Body of pancreas (tissue), 4 donors: ENCODE results near the gene GALNT2. TPM values are rescaled to one million over a fixed set of nuclear protein-coding genes. Genes with fewer than 3 reads are reported as not detected.
A peak's percentile ranks its signal among the peaks of the same experiment; 100 is the strongest.

Source experiments
- ATAC-seq: fragments of 150-250 bp; one replicate; pipeline ENCODE4 v1.9.1; 2016
- DNase-seq, 4 donors: peaks; one replicate each; pipeline ENCODE4 v3.0.0-alpha.2; 2019
- H3K27ac ChIP-seq, 4 donors: fragments of 200-600 bp; sonication (generic); 1 replicate in 3 of 4; 2 replicates in 1 of 4; pipeline versions ENCODE4 v1.5.1 to v1.6.1; 2016 to 2019; ENCODE audit warnings: mild to moderate bottlenecking in 1 of 4, mixed read lengths in 1 of 4, moderate library complexity in 1 of 4
- H3K27me3 ChIP-seq, 2 donors: fragments of 200-600 bp; sonication (generic); one replicate each; pipeline ENCODE4 v1.6.0; 2016; ENCODE audit warnings: mild to moderate bottlenecking in 1 of 2
- H3K36me3 ChIP-seq, 2 donors: fragments of 200-600 bp; sonication (generic); replicated peaks in 1 of 2; 2 replicates each; pipeline ENCODE4 v1.5.1; 2016; ENCODE audit warnings: low read depth in 2 of 2; ENCODE audit not compliant: insufficient read depth in 1 of 2
- H3K4me1 ChIP-seq: fragments of 200-600 bp; sonication (generic); one replicate; pipeline ENCODE4 v1.6.0; 2016
- H3K4me3 ChIP-seq, 2 donors: fragments of 200-600 bp; sonication (generic); 1 replicate in 1 of 2; 2 replicates in 1 of 2; pipeline ENCODE4 v1.5.1; 2016 to 2019
- H3K9me3 ChIP-seq, 3 donors: fragments of 200-600 bp; sonication (generic); 1 replicate in 2 of 3; 2 replicates in 1 of 3; pipeline ENCODE4 v1.5.1; 2016
- CTCF ChIP-seq, 7 experiments: fragments of 450-650 bp in 4 of 7; fragments of 200-600 bp in 3 of 7; sonication (generic) in 3 of 7; IDR thresholded peaks; one replicate each; pipeline ENCODE4 v1.5.1; 2016 to 2019; ENCODE audit warnings: antibody characterized with exemption in 7 of 7
- POLR2A ChIP-seq, 3 donors: fragments of 450-650 bp; IDR thresholded peaks; one replicate each; pipeline ENCODE4 v1.6.1; 2016; ENCODE audit warnings: antibody characterized with exemption in 3 of 3, mild to moderate bottlenecking in 2 of 3
- WGBS, 2 donors: methylation state at CpG; one replicate each; pipeline ENCODE4 v1.1.5; 2017; 5-methylcytosine and 5-hydroxymethylcytosine counted together
- intact Hi-C: fragments of 100-400 bp; cut with DNase I; formaldehyde crosslinking; loops from one replicate; pipeline ENCODE4 v1.15.1; 2023
- total RNA-seq, 2 donors: library from RNA; depleted of rRNA; stranded (reverse); fragments of >200 nt; gene quantifications; one replicate each; pipeline ENCODE4 v1.1.0, GENCODE V29; 2016

GALNT2 gene
- total RNA-seq, 2 donors from 2014 or later: 45.9 to 68.6 TPM

- H3K36me3 ChIP-seq: no peaks in the 10 kb centered on the region
- H3K27me3 ChIP-seq: no peaks in the 10 kb centered on the region
- ATAC-seq (no peak), DNase-seq (peak in 2 of 4 donors; percentile 12 to 13)
- H3K9me3 ChIP-seq: no peaks in the 10 kb centered on the region
- TF ChIP-seq POLR2A (IDR thresholded peaks at IDR 0.05): no peak
- TF ChIP-seq CTCF (IDR thresholded peaks at IDR 0.05): no peak
- intact Hi-C loops: no loop called here
- H3K4me1 ChIP-seq: peaks cover 80% of the 10 kb centered on the region
- H3K4me3 ChIP-seq: no peak overlapping the region
- 51 to 56% methylated on average over 8 of the region's 8 CpGs for WGBS, 2 donors
- H3K27ac ChIP-seq: peak overlapping the region in 1 of 4 donors; percentile 0
These were observed 94.1 kb downstream of the GALNT2 start for GRCh38 chr1:230160957-230161771.

- TF ChIP-seq CTCF (IDR thresholded peaks at IDR 0.05) (no peak), POLR2A (IDR thresholded peaks at IDR 0.05) (no peak)
- intact Hi-C loops: no loop called here
- 92 to 93% methylated on average over 6 of the region's 6 CpGs for WGBS, 2 donors
- Histone ChIP-seq H3K27me3 (no peaks in the 10 kb centered on the region), H3K9me3 (no peaks in the 10 kb centered on the region), H3K4me3 (no peak overlapping the region), H3K36me3 (no peaks in the 10 kb centered on the region), H3K4me1 (peaks cover 73% of the 10 kb centered on the region), H3K27ac (no peak overlapping the region)
- ATAC-seq (no peak), DNase-seq (peak in 1 of 4 donors; percentile 35)
These were observed 96.2 kb downstream of the GALNT2 start for GRCh38 chr1:230163205-230163604.

- DNase-seq (peak in 1 of 4 donors; percentile 9), ATAC-seq (no peak)
- H3K27ac ChIP-seq: no peak overlapping the region
- peaks cover 71% of the 10 kb centered on the region for H3K4me1 ChIP-seq
- WGBS, 2 donors: 80 to 81% methylated on average over 3 of the region's 3 CpGs
- H3K27me3 ChIP-seq: no peaks in the 10 kb centered on the region
- no peak overlapping the region for H3K4me3 ChIP-seq
- intact Hi-C loops: no loop called here
- TF ChIP-seq POLR2A (IDR thresholded peaks at IDR 0.05) (no peak), CTCF (IDR thresholded peaks at IDR 0.05) (no peak)
- no peaks in the 10 kb centered on the region for H3K9me3 ChIP-seq
- no peaks in the 10 kb centered on the region for H3K36me3 ChIP-seq
These were observed 96.7 kb downstream of the GALNT2 start for GRCh38 chr1:230163719-230164118.

- intact Hi-C loops: no loop called here
- WGBS, 2 donors: 21 to 47% methylated on average over 2 to 4 of the region's 4 CpGs
- TF ChIP-seq CTCF (IDR thresholded peaks at IDR 0.05): no peak
- peaks cover 71% of the 10 kb centered on the region for H3K4me1 ChIP-seq
- DNase-seq (peak; percentile 50 to 78 (median 68)), ATAC-seq (peak; percentile 81)
- H3K9me3 ChIP-seq: no peaks in the 10 kb centered on the region
- no peaks in the 10 kb centered on the region for H3K36me3 ChIP-seq
- H3K4me3 ChIP-seq: no peak overlapping the region
- H3K27ac ChIP-seq: peak overlapping the region in 2 of 4 donors; percentile 60 to 62
- H3K27me3 ChIP-seq: no peaks in the 10 kb centered on the region
These were observed 98.5 kb downstream of the GALNT2 start for GRCh38 chr1:230165536-230165935.
